Islet precursor cell (in vitro differentiated cells): ENCODE measurements around the gene PLA2G1B.

ENCODE experiments used
- DNase-seq: peaks from one replicate; pipeline ENCODE4 v3.0.0-alpha.2; 2018

The PLA2G1B gene

DNA sequence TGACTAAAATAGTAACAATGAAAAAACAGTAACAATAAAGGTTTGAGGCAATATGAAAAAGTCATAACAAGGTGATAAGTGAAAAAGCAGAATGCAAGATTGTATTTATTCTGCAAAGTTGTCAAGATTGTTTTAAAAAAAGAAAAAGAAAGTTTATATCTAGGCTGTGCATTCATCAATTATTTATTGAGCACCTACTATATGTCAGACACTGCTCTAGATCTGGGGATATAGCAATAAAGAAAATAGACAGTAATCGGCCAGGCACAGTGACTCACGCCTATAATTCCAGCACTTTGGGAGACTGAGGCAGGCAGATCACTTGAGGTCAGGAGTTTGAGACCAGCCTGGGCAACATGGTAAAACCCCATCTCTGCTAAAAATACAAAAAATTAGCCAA lies 3.8 kb downstream of the PLA2G1B start:
- DNase-seq = no peak

DNA sequence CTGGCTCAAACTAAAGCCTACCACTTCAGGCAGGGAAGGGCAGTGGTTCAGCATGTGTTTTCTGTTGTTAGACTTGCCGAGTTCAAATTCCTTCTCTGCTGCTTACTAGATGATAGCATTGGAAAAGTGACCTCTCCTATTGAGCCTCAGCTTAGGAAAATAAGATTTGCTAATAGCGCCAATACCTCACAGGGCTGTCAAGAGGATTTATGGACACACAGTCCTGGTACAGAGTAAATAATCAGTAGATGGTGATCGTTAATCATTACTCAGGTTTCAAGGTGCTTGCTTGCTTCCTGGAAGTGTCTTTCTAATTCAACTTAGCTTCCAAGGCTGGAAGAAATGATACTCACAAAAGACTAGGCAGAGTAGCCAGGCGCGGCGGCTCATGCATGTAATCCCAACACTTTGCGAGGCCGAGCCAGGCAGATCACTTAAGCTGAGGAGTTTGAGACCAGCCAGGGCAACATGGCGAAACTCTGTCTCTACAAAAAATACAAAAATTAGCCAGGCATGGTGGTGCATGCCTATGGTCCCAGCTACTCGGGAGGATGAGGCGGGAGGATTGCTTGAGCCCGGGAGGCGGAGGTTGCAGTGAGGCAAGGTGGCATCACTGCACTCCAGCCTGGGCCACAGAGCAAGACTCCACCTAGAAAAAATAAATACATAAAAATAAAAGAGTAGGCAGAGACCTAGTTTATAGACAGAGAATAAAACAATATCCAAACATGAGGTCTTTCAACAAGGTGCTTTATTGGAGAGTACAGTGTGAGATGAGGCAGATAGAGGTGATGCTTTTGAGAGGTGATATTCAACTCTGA lies 6.0 kb downstream of the PLA2G1B start:
- DNase-seq = no peak

DNA sequence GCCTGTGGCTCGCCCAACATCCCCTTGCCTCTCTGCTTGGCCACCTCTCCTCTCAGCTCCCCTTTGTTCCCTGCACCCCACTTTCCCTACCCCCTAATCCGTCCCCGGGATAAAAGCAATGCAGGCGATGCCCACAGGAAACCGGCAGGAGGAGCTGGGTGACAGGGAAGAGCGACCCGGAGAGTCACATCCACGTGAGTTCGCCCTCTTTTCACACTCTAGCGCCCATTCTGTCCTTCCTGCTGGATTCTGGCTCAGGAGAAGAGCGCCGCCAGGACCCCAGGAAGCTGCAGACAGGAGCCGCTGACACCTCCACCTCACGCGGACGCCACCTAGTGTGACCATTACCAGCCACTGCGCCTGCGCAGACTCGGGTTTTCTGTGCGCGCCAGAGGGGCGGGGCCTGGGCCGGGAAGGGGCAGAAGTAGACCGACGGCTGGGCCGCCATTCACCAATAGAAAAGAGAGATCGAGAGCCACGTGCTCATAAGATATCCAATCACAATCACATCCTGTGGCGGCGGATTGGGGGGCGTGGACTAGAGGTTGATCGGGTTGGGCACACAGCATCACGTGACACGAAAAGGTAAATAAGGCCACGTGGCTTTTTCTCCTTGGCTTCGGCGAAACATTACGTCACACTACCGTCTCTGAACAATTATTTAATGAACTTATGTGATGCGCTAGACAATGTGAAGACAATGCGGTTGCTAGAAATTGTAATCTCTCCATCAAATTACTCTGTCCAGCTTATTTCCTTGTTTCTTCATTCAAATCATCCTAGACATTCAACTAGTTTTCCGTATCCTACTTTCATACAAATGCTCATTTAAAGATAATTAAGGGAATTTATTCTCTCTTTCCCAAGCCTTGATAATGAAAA lies 10.1 kb downstream of the PLA2G1B start:
- peak; percentile 100 for DNase-seq

DNA sequence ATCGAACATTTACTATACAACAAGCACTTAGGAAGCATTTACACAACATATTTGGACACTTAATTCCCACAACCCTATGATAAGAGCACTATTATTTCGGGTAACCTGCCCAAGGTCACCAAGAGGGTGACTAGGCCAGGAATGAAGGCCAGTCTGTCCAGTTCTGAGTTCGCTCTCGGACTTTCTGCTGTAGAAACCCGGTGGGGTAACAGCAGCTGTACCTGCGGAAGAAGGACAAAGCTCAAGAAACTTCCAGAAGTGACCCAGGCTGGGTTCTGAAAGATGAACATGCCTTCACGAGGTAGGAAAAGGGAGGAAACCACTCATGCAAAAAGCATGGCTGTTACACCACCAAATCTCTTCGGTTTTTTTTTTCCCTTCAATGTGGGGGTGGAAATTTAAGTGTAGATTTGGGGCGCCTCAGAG lies 10.8 kb downstream of the PLA2G1B start:
- no peak for DNase-seq

DNA sequence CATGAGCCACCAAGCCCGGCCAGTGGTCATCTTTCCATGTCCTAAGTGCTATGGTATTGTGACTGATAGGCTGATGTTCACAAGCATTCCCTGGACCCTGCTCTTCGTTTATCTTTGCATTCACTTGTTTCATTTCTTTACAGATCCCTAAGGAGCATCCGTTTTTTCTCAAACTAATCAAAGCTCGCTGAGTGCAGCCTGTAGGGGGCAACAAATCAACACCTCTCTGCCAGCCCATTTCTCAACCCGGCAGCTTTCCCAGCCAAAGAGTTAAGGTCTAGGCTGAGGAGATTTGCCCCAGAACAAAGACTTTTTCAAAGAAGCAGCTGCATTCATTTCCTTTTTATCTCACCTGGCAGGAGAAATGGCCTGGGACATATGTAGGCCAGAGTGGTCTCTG lies 13.4 kb downstream of the PLA2G1B start:
- DNase-seq = peak; percentile 72

DNA sequence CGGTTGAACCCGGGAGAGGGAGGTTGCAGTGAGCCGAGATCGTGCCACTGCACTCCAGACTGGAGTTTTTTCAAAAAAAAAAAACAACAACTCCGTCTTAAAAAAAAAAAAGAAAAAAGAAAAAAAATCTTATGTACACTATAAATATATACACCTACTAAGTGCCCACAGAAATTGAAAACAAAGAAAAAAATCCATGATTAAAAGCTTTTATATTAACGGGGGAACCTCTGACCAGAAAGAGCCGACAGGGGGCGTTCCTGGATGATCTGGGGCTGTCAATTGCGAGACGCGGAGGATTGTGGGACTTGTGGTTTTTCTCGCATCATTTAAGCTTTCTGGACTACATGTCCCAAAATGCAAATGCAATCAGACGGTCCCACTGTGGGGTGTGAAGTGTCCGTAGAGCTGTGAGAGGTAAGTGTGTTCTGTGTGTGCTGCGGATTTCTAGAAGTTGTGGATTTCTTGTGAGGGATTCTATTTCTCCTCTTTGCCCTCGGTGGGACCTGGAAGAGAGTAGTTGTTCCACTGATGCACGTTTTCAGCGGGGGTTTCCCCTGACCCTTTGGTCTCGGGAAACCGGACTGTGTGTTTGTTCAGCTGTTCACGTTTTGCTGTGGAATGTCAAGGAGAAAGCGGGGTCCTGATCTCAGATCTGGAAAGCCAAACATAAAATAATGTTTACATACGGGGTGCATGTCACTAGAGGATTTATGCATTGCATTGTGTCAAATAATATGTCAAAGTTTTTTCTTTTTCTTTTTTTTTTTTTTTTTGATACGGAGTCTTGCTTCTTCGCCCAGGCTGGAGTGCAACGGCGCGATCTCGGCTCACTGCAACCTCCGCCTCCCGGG lies 25.4 kb downstream of the PLA2G1B start, which contains the start of gene SIRT4:
Gene SIRT4 (plus strand): TSS at position 360 of the 854 bp plus-strand sequence. CDS start 1,241 bp downstream, outside the sequence.
- peak; percentile 95 for DNase-seq

DNA sequence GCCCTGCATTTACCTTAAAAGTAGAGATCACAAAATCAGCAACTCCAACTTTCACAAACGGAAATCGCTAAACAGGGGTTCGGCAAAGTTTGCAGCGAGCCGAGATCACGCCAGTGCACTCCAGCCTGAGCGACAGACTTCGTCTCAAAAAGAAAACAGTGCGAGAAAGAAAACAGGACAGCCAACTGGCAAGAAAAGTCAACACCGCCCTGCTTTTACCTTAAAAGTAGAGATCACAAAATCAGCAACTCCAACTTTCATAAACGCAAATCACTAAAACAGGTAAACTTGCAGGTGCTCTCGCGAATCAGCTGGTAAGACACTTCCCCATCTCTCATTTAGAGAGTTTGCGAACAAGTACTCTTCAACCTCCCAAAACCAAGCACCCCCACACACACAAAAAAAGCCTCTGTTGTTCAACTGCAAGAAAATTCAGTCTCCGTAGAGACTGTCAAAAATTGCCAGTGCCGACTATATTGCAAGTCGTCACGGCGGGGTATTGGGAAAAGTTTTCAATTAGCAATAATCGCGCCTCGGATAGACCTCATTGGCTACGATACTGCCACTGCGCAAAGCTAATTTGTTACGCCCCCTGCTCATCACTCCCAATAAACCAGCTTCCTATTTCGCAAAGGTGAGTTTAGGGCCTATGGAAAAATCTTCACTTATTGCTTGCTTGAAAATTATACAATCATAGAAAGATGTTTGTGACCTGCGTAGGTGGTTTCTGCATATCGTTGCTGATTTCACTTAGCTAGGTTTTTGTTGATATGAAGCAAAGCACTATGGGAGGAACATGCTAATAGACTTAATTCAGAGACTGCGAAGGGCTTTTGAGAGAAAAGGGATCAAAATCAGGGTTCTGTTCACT lies 34.7 kb downstream of the PLA2G1B start, which contains the start of gene RNU4-1:
Gene RNU4-1 (minus strand): TSS at position 577 of the 871 bp plus-strand sequence.
- DNase-seq = peak; percentile 98

DNA sequence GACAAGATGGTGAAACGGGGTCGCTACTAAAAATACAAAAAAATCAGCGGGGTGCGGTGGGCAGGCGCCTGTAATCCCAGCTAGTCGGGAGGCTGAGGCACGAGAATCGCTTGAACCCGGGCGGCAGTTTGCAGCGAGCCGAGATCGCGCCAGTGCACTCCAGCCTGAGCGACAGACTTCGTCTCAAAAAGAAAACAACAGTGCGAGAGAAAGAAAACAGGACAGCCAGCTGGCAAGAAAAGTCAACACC lies 35.2 kb downstream of the PLA2G1B start:
- no peak for DNase-seq

DNA sequence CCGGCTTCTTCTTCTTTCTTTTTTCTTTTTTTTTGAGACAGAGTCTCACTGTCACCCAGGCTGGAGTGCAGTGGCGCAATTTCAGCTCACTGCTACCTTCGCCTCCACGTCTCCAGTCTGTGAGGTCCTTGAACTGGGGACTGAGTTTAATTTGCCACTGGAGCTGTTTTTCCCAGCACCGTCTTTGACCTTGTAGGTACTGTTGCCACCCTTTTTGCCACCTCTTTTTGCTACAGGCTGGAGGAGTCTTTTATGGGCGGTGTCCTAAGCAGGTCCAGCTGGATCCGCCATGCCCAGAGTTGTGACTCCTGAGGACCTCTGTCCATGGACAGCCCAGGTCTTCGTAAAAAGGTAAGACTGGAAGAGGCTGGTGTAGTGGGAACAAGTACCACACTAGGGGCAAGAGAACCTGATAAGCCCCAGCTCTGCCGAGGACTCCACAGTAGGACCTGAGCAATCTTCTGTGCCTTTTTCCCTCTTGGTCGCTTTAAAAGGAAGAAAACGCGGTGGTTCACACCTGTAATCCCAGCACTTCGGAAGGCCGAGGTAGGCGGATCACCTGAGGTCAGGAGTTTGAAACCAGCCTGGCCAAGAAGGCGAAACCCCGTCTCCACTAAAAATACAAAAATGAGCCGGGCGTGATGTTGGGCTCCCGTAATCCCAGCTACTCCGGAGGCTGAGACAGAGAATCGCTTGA lies 36.8 kb downstream of the PLA2G1B start:
- DNase-seq = peak; percentile 87

DNA sequence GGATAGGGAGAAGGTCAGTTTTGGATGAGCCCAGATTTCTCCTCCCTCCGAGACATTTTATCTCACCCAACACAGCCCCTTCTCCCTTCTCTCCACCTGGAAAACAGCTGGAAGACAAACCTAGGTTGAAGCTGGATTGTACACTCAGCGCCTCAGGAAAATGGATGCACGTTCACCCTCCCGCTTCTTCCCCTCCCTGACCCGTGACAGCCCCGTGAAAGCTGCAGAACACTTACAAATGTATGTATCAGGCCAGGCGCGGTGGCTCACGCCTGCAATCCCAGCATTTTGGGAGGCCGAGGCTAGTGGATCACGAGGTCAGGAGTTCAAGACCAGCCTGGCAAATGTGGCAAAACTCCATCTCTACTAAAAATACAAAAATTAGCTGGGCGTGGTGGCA lies 40.1 kb downstream of the PLA2G1B start:
- DNase-seq = no peak

DNA sequence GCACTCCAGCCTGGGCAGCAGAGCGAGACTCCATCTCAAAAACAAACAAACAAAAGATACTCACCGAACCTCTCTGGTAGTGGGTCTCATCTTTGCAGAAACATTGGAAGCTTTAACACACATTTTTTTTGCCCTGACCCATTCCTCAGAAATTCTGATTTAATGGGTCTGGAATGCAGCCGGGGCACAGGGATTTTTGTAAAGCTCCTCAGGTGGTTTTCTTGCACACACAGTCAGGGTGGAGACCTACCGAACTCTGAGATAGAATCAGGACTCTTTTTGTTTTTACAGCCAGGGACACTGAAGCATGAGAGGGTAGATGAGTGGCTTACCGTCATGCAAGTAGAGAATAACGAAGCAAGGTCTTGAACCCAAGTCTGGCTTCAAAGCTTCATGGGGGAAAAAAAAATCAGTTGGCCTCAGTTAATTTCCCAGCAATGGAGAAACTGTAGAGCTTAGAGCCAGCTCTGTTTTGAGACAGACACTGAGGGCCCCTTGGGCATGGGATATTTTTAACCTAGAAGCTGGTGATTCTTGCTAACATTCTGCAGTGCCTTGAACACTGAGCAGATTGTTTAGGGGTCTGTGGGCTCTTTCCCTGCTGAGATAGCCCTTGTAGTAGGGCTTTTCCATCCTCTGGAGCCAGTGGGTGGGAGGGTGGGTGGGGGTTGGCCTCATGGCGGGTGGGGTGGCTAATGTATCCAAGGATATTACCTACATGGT lies 40.6 kb downstream of the PLA2G1B start:
- DNase-seq = peak; percentile 89

DNA sequence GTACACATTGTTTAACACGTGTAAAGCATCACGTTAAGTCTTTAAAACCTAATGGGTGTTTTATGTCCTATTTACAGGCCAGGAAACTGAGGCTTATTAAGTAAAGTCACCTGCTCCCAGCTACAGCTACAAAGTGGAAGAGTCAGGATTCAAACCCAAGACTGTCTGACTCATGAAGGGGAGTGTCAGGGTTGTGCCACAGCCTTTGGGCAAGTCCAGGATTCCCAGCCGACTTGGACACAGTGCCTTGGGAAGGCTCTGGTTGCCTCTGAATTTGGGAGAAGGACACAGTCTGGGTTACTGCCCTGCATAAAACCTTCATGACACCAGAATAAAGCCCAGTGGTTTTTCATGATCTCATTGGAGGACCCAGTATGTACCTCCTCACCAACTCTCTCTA lies 43.2 kb downstream of the PLA2G1B start:
- no peak for DNase-seq

DNA sequence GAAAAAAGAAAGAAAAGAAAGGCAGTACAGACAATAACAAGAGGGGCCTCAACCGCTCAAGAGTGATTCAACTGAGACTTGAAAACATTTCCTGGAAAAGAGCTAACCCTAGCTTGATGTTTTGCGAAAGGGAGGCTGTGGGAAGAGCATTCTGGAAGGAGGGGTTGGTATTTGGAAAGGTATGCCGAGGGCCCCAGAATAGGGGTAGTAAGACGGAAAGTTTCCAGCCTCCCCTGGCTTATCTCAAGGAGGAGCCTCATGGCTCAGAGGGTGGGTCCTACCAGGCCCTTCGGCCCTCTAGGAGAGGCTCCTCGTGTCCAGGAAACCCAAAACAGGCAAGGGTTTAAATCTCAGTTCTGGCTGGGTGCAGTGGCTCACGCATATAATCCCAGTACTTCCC lies 44.3 kb downstream of the PLA2G1B start:
- peak; percentile 88 for DNase-seq

DNA sequence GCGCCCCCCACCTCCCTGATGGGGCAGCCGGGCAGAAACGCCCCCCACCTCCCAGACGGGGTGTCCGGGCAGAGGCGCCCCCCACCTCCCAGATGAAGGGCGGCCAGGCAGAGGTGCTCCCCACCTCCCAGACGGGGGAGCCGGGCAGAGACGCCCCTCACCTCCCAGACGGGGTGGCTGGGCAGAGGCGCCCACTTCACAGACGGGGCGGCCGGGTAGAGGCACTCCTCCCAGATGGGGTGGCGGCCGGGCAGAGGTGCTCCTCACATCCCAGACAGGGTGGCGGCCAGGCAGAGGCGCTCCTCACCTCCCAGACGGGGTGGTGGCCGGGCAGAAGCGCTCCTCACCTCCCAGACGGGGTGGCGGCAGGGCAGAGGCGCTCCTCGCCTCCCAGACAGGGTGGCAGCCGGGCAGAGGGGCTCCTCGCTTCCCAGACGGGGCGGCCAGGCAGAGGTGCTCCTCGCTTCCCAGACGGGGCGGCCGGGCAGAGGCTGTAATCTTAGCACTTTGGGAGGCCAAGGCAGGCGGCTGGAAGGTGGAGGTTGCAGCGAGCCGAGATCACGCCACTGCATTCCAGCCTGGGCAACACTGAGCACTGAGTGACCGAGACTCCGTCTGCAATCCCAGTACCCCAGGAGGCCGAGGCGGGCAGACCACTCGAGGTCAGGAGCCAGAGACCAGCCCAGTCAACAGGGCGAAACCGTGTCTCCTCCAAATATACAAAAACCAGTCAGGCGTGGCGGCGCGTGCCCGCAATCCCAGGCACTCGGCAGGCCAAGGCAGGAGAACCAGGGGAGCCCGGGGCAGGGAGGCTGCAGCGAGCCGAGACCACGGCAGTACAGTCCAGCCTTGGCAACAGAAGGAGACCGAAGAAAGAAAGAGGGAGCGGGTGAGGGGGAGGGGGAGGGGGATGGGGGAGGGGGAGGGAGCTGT lies 49.2 kb downstream of the PLA2G1B start:
- DNase-seq = no peak

DNA sequence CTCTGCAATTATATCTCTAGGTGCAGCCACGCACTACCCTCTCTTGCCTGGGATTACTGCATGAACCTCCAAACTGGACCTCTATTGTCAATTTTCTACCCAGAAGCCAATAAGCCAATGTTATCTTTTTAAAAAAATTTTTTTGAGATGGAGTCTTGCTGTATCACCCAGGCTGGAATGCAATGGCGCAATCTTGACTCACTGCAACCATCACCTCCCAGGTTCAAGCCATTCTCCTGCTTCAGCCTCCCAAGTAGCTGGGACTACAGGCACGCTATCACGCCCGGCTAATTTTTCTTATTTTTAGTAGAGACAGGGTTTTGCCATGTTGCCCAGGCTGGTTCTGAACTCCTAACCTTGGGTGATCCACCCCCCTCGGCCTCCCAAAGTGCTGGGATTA lies 50.8 kb downstream of the PLA2G1B start:
- no peak for DNase-seq
